HG02943 (cell line): ENCODE measurements around the gene OTOG.
"Not testable (repeated sequence)": the region's sequence is repeated elsewhere in the genome, so short reads cannot be mapped to it uniquely, and the experiment has no call there.

Experiments used
- ATAC-seq: cut with Tn5 transposase; IDR thresholded peaks from one replicate; pipeline ENCODE4 v1.9.1; 2021; ENCODE audit warnings: mild to moderate bottlenecking, low read depth, moderate library complexity; ENCODE audit not compliant: unreplicated experiment

OTOG gene

DNA sequence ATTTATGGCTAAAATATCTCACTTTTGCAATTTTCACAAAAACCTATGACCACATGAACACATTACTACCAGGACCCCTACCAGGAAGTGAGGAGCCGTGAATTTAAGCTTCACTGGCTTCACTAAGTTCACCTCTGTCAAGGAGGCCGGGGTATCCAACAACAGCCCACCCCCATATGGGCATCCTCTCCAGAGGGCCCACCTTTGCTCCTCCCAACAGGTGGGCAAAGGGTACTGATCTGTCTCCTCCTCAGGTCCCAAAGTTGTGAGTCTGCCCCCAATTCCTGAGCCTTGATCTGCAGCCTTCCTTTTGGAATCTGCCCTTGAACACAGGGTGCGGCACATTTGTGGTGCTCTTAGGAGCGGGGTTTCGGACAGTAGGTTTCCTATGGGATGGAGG lies 66.9 kb downstream of the OTOG start:
- ATAC-seq, result no peak

DNA sequence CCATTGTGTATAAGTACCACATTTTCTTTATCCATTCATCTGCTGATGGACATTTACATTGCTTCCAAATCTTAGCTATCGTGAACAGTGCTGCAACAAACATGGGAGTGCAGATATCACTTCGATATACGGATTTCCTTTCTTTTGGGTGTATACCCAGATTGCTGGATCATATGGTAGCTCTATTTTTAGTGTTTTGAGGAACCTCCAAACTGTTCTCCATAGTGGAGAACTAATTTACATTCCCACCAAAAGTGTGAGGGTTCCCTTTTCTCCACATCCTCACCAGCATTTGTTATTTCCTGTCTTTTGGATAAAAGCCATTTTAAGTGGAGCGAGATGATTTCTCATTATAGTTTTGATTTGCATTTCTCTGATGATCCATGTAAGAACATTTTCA lies 75.7 kb downstream of the OTOG start:
- ATAC-seq, result not testable (repeated sequence)

DNA sequence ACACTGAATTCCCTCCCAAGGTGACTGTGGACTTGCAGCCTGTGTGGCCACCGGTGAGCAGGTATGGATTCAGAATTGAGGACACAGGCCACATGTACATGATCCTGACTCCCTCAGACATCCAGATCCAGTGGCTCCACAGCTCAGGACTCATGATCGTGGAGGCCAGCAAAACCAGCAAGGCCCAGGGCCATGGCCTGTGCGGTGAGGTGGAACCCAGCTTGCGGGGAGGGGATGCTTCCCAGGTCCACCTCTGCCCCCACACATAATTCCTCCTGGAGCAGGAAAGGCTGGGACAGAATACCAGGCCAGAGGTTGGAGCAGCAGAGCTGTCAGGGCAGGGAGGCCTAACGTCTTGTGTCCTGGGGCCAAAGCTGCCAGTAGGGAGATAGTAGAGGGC lies 82.1 kb downstream of the OTOG start:
- ATAC-seq, result no peak

DNA sequence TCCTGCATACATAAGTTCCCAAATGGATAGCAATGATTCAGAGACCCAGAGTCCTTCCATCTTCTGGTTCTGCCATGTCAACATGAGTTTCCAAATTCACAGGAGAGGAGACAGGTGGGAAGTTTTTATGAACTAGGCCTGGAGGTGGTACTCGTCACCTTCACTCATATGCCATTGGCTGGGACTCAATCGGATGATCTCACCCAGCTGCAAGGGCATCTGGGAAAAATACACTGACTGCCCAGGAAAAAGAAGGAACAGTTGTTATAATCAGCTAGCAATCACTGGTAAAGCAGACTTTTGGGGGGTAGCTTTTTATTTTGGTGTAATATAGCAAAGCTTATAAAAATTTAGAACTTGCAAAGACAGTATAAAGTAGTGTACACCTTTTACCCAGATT lies 83.9 kb downstream of the OTOG start:
- no peak for ATAC-seq

DNA sequence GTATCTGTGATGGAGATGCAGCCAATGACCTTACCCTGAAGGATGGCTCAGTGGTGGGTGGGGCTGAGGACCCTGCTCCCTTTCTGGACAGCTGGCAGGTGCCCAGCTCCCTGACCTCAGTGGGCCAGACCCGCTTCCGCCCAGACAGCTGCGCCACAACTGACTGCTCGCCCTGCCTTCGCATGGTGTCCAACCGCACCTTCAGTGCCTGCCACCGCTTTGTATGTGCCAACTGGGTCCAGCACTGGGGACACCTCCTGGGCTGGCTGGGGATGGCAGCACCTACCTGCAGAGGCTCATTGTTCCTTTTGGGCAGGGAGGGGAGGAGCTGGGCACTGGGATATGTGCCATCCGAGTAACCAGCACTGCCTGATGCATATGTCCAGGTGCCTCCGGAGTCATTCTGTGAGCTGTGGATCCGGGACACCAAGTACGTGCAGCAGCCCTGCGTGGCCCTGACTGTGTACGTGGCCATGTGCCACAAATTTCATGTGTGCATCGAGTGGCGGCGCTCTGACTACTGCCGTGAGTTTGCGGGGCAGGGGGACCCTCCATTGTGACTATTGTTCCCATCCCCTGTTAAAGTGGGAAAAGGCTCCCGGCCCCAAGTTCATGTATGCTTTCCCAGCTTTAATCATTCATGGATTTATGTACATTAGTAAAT lies 84.8 kb downstream of the OTOG start:
- no peak for ATAC-seq

DNA sequence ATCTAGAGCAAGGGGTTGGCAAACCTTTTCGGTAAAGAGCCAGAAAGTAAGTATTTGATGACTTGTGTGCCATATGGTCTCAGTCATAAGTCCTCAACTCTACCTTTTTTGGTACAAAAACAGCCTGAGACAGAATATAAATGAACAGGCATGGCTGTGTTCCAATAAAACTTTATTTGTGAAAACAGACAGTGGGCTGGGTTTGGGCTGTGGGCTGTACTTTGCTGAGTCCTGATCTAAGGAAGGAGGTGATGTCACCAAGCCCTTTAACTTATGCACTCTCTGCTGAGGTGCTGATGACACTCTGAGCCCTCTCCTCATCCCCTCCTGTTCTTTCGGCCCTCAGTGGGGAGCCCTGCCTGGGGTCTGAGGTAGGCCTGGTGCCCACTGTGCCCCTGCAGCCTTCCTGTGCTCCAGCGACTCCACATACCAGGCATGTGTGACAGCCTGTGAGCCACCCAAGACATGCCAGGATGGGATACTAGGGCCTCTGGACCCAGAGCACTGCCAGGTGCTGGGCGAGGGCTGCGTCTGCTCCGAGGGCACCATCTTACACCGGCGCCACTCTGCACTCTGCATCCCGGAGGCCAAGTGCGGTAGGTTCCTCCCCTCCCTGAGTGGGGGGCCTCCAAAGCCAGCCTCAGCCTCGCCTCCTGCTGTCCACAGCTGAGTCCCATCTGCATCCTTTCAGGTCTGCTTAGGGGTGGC lies 86.4 kb downstream of the OTOG start:
- ATAC-seq, result no peak

DNA sequence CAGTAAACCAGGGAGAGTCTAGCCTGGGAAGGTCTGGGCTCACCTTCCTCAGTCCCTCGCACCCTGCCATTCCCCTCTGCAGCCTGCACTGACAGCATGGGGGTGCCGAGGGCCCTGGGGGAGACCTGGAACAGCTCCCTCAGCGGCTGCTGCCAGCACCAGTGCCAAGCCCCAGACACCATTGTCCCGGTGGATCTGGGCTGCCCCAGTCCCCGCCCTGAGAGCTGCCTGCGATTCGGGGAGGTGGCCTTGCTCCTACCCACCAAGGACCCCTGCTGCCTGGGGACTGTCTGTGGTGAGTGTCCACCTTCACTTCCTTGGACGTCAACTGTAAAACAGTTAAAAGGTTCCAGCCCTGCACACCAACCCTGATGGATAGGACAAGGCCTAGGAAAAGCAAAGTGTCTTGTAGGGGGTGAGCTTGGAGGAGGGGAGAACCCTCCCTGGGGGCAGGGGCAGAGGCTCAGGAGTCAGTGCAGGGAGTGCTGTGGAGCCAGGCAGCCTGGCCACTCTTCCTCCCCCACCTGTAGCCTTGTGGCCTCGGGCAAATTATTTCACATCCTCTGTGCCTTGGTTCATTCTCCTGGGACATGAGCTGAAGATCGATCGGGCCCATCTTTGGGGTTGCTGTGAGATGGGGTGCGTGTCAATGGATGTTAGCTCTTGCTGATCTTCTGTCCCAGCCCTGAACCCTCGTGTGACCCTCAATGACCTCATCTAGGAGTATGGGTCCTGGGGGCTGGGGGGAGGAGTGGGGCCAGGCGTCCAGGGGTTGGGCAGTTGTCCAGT lies 87.1 kb downstream of the OTOG start:
- no peak for ATAC-seq

DNA sequence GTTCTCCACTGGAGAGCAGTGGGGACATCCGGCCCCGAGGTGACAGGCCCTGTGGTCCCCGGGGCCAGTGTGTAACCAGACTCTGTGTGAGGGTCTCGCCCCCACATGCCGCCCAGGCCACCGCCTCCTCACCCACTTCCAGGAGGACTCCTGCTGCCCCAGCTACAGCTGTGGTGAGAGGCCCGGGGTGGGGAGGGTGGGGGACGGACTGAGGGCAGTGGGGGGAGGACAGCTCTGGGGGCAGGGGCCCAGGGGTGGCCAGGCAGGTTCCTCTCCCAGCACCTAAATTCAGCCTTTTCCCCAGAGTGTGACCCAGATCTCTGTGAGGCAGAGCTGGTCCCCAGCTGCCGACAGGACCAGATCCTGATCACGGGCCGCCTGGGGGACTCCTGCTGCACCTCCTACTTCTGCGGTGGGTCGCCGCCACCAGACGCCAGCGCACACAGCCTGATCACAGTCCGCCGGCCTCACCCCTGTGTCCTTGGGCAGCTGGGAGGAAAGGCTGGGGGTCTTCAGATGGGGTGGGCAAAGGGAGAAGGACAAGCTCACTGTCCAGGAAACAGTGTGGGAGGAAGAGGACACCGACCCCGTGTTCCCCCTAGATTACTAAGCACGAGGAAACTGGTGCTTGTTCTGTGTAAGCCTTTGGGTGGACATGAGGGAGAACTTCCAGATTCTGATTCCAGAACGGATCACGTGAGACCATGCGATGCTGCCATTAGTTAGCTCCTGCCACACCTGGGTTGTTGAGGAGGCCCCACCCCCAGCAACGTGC lies 87.9 kb downstream of the OTOG start:
- no peak for ATAC-seq

DNA sequence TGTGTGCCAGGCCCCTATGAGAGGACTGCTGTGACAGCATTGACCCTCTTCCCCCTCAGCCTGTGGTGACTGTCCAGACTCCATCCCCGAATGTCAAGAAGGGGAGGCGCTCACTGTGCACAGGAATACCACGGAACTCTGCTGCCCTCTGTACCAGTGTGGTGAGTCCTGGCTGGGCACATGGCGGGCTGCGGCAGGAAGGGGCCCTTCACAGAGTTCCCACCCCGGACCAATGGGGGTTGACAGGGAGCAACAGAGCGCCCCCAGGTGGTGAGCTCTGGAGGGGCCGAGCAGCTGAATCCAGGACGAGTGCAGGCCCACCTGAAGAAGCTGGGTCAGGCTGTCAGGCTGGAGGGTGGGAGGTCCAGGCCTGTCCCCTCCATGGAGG lies 88.5 kb downstream of the OTOG start:
- no peak for ATAC-seq

DNA sequence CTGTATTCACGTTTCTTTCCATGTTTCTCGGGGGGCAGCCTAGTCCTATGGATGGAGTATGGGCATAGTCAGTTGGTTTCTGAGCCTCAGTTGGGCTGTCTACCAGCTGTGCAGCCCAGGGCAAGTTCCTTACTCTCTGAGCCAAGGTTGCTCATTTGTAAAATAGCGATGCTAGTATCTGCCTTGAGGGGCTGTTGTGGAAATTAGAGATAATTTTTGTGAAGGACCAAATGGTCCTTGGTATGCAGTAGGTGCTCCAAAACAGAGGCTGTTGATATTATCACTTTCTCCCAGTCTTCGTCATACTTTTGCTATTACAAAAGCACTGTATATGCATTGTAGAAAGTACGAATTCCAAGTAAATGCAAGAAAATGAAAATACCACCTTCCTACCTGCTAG lies 89.7 kb downstream of the OTOG start:
- ATAC-seq, result no peak

DNA sequence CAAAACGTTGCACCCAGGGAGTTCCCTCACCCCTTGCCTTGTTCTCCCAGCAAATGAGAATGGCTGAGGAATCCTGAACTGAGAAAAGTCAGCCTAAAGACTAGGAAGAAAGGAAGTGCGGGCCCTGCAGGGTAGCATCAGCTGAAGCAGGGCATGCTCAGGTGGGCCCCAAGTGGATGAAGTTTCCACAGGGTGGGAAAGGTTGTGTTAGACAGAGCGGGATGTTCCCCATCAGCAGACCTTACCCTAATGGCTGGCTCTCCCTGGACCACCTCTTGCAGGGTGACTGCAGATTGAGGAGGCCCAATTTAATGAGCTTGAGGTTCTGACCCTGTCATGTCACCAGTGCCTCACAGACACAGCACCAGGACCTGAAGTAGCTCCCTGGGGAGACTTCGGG lies 90.8 kb downstream of the OTOG start:
- no peak for ATAC-seq

DNA sequence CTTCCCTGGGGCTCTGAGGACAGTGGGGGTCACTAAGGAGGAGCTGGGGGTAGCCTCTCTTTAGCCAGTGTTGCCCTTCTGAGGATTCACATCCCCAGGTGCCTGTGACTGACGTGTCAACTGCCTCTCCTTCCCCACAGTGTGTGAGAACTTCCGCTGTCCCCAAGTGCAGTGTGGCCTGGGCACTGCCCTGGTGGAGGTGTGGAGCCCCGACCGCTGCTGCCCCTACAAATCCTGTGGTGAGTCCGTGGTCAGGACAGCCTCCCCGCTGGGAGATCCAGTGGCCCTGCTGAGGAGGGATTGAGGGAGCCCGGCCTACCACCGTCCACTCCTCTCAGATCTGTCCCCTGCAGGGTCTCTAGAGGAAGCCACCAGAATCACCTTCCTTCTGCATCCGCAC lies 91.3 kb downstream of the OTOG start:
- no peak for ATAC-seq

DNA sequence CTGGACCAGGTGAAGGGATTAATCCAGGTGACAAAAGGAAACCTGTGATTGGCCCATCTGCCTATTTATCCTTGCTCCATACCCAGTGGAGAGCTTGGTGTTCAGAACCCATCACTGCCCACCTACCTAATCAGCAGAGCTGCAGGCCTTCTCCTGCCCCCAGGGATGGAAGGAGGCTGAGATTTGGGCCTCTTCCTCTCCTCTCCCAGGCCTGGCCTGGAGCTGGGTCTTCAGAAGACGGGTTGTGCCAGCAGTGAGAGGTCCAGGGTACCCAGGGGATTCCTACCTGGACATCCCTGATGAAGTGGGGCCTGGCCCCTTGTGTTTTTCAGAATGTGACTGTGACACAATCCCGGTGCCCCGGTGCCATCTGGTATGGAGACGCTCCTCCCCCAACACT lies 92.0 kb downstream of the OTOG start:
- no peak for ATAC-seq

DNA sequence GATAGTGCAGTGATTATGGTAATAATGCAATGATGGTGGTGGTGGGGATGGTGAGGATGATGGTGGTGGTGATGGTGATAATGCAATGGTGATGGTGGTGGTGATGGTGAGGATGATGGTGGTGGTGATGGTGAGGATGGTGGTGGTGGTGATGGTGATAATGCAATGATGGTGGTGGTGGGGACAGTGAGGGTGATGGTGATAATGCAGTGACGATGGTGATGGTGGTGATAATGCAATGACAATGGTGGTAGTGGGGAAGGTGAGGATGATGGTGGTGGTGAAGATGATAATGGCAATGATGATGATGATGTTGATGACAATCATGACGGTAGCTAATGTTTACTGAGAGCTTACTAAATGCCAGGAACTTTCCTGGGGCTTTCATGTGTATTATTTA lies 92.7 kb downstream of the OTOG start:
- no peak for ATAC-seq

DNA sequence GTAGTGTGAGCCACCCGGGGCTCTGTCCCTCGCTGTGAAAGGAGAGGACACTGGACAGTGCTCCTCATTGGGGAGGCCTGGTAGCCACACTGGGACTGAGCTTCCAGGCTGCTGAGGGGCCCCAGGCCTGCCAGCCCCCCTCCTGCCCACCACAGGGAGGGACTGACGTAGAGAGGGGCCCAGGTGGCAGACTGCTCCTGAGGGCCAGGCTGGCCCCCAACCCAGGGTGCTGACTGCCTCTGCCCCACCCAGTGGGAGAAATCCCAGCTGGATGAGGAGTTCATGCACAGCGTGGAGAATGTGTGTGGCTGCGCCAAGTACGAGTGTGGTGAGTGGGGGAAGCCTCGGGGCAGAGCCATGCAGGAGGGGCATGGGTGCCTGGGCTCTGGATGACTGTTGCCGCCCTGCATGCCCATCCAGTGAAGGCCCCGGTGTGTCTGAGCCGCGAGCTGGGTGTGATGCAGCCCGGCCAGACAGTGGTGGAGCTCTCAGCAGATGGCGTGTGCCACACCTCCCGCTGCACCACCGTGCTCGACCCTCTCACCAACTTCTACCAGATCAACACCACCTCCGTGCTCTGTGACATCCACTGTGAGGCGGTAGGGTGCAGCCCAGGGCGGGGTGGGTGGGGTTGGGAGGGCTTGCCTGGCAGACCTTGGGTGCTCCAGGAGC lies 93.6 kb downstream of the OTOG start:
- no peak for ATAC-seq

DNA sequence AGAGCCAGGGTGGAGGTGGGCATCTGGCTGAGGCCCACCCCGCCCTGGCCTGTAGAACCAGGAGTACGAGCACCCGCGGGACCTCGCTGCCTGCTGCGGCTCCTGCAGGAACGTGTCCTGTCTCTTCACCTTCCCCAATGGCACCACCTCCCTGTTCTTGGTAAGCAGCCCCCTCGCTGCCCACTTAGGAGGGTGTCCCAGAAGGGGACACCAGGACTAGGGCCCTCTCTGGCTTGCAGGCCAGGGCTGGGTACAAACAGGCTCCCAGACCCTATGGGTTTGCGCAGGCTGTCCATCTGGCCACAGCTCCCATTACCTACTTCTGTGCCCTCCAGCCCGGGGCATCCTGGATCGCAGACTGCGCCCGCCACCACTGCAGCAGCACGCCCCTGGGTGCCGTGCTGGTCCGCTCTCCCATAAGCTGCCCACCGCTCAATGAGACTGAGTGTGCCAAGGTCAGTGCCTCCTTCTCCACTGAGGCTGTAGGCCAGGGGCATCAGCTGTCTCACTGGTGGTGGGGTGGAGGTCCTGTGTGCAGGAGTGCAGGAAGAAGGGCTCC lies 94.8 kb downstream of the OTOG start:
- ATAC-seq, result no peak

DNA sequence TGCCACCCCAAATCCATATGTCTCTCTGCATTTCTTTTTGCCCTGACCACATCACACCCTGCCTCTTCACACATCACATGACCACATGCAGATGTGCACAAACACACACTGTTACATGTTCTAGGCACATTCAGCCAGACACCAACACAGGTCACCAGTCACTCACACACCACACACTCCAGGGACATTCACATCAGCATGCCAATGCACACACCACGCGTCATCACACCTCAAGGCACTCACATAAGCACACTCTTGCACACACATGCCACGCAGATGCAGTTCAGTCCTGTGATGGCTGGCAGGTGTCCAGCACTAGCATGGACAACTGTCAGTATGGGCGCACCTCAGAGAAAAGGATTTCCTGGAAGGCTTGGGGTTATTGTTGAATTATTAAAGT lies 95.3 kb downstream of the OTOG start:
- no peak for ATAC-seq

DNA sequence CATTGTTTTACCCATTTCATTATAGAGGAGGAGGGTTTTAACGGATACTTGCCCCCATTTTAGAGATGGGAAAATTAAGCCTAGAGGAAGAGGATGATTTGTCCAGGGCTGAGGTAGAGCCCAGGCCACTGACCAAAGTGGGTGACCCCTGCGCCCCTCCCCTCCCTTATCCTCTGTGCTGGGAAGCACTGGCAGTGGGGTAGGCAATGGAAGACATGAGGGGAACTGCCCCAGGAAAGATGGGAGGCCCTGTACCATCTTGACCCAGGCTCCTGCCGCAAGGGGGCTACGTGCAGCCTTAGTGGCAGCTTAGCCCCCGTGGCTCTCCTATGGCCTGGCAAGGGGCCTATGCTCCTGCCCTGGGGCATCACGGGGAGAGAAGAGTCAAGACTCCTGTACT lies 95.9 kb downstream of the OTOG start:
- no peak for ATAC-seq

DNA sequence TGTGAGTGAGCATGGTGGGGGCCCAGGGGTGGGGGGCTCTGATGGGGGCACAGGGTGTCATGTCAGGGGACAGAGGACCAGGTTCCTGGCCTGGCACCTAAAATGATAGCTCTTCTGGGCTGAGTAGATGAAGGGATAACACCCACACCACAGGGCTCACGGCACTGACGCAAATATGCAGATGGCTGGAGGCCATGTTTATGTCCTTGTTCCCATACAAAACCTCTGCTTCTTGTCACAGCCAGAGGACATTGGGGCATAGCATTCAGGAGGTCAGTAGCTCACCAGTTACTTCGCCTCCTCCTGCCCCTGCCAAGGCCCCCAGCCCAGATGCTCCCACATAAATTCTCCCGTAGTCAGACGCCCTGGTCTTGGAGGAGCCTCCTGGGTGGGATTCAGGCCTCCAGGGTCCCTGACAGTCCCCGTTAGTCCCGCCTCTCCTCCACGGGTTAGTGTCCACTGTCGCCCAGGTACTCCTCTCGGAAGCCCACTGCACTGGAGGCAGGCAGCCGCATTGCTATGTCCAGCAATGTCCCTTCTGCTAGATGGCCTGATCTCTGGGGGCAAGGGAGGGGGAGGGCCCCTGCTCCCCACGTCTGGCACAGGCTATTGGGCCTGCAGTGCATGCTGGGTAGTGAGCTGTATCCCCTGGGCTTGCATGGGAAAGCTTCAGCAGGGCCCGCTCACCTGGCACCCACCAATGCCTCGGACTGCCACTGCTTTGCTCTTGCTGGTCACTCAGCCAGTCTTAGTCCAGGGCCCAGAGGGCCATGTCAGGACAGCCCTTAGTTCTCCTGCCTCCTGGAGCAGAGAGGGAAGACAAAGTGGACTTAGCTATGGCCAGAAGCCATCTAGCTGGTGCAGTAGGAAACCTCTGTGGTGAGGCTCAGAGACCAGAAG lies 96.7 kb downstream of the OTOG start:
- no peak for ATAC-seq
